GM23248 (cell line): ENCODE results near the gene PLXNB1.

Experiments used
- EZH2 ChIP-seq: fragments of 200-600 bp; sonication (generic); IDR thresholded peaks from 2 replicates; pipeline ENCODE4 v1.6.1; 2018; ENCODE audit warnings: antibody characterized with exemption, mild to moderate bottlenecking; ENCODE audit not compliant: insufficient read depth, poor library complexity, severe bottlenecking
- EZH2phosphoT487 ChIP-seq: fragments of 200-600 bp; sonication (generic); IDR thresholded peaks from 2 replicates; pipeline ENCODE4 v1.6.1; 2018; ENCODE audit warnings: antibody characterized with exemption, moderate library complexity, mild to moderate bottlenecking, low read depth; ENCODE audit not compliant: insufficient read depth

- TF ChIP-seq EZH2 (no peak), EZH2phosphoT487 (no peak)
These were observed 38.4 kb upstream of the PLXNB1 start for GRCh38 chr3:48468329-48468731.
